GM12801 (cell line): ENCODE results near the gene GTPBP6.

ENCODE experiments used
- CTCF ChIP-seq: IDR thresholded peaks from one replicate; pipeline ENCODE4 v1.5.1; 2011; ENCODE audit warnings: control low read depth; ENCODE audit not compliant: insufficient read length; ENCODE audit errors: extremely low read depth

The GTPBP6 gene

GRCh38 chrX:290476-291166 is 28.0 kb downstream of the GTPBP6 start:
- TF ChIP-seq CTCF, result no peak

- no peak for TF ChIP-seq CTCF
Observed at GRCh38 chrX:288561-288991, 30.0 kb downstream of the GTPBP6 start.

- no peak for TF ChIP-seq CTCF
Observed at GRCh38 chrX:287670-288069, 30.9 kb downstream of the GTPBP6 start.

- TF ChIP-seq CTCF, result no peak
Observed at GRCh38 chrX:285076-285677, 33.4 kb downstream of the GTPBP6 start.

GRCh38 chrX:283115-283845 is 35.3 kb downstream of the GTPBP6 start:
- no peak for TF ChIP-seq CTCF

- TF ChIP-seq CTCF, result no peak
Observed at GRCh38 chrX:281166-281999, 37.2 kb downstream of the GTPBP6 start, which contains the start of gene PLCXD1. Gene PLCXD1 (plus strand): TSS chrX:281381. CDS start chrX:284188, 2,807 bp downstream.
